Nephron progenitor cell (in vitro differentiated cells): Measurements from ENCODE around the gene POLQ.

Experiments used
- DNase-seq: peaks from one replicate; pipeline ENCODE4 v3.0.0; 2021
- H3K27ac Mint-ChIP-seq: 2 replicates; pipeline ENCODE4 v1.8.0; 2021; ENCODE audit warnings: mild to moderate bottlenecking, moderate library complexity, mixed read lengths
- H3K27me3 Mint-ChIP-seq: 2 replicates; pipeline ENCODE4 v1.8.0; 2021; ENCODE audit warnings: mild to moderate bottlenecking, low read depth, mixed read lengths; ENCODE audit not compliant: poor library complexity
- H3K36me3 Mint-ChIP-seq: 2 replicates; pipeline ENCODE4 v1.8.0; 2021; ENCODE audit warnings: low read depth, mixed read lengths
- H3K4me1 Mint-ChIP-seq: 2 replicates; pipeline ENCODE4 v1.8.0; 2021; ENCODE audit warnings: mixed read lengths
- H3K4me3 Mint-ChIP-seq: 2 replicates; pipeline ENCODE4 v1.8.0; 2021; ENCODE audit warnings: mild to moderate bottlenecking, moderate library complexity, mixed read lengths
- H3K9me3 Mint-ChIP-seq: 2 replicates; pipeline ENCODE4 v1.8.0; 2021; ENCODE audit warnings: mild to moderate bottlenecking, moderate library complexity, mixed read lengths
- TF ChIP-seq, protein P1 (sequence below): fragments of 200-600 bp; sonication (generic); IDR thresholded peaks from 2 replicates; pipeline ENCODE4 v1.5.0; 2021; ENCODE audit warnings: antibody characterized with exemption

The POLQ gene

DNA sequence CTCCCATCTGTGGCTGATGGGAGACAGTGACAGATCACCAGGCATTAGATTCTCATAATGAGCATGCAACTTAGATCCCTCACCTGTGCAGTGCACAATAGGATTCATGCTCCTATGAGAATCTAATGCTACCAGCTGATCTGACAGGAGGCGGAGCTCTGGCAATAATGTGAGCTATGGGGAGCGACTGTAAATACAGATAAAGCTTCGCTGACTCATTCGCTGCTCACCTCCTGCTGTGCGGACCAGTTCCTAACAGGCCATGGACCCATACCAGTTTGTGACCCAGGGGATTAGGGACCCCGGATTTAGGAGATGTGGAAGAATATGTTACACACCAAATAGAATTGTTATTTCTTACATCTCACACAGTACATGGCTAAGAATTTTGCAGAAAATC is 28.7 kb upstream of the POLQ start:
- H3K27me3 Mint-ChIP-seq: no peaks in the 10 kb centered on the region
- H3K36me3 Mint-ChIP-seq: no peaks in the 10 kb centered on the region
- no peak for DNase-seq
- no peaks in the 10 kb centered on the region for H3K4me1 Mint-ChIP-seq
- TF ChIP-seq, protein P1, sequence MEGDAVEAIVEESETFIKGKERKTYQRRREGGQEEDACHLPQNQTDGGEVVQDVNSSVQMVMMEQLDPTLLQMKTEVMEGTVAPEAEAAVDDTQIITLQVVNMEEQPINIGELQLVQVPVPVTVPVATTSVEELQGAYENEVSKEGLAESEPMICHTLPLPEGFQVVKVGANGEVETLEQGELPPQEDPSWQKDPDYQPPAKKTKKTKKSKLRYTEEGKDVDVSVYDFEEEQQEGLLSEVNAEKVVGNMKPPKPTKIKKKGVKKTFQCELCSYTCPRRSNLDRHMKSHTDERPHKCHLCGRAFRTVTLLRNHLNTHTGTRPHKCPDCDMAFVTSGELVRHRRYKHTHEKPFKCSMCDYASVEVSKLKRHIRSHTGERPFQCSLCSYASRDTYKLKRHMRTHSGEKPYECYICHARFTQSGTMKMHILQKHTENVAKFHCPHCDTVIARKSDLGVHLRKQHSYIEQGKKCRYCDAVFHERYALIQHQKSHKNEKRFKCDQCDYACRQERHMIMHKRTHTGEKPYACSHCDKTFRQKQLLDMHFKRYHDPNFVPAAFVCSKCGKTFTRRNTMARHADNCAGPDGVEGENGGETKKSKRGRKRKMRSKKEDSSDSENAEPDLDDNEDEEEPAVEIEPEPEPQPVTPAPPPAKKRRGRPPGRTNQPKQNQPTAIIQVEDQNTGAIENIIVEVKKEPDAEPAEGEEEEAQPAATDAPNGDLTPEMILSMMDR: no peak
- H3K27ac Mint-ChIP-seq: no peak overlapping the region
- H3K9me3 Mint-ChIP-seq: no peaks in the 10 kb centered on the region
- no peak overlapping the region for H3K4me3 Mint-ChIP-seq

DNA sequence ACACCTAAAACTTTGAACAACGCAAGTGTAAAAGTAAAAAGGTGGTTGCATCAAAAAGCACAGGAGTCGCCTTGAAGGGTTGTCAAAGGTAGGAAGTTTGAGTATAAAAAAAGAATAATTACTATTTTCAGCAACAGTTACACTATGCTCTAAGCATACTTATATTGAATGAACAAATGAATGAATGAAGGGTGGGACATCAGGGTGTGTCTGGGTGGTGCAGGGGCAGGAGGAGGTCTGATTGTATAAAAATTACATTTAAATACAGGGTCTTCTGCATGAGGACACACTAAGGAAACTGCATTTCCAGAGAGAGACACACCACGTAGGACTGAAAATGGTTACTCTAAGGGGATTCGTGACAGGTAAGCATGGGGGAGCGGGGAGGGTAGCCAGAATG is 21.9 kb upstream of the POLQ start, which contains the start of gene ARGFX:
TSS of gene ARGFX (plus strand) at position 301 of the 400 bp plus-strand sequence. CDS start 2,765 bp downstream, outside the sequence.
- no peak within 1 kb of the TSS for H3K27ac Mint-ChIP-seq
- no peaks in the 10 kb centered on the region for H3K4me1 Mint-ChIP-seq
- DNase-seq: no peak
- H3K9me3 Mint-ChIP-seq: no peaks in the 10 kb centered on the region
- H3K36me3 Mint-ChIP-seq: no peaks in the 10 kb centered on the region
- TF ChIP-seq, protein P1: no peak
- no peak within 1 kb of the TSS for H3K4me3 Mint-ChIP-seq
- peaks cover 11% of the 10 kb centered on the region for H3K27me3 Mint-ChIP-seq

- H3K9me3 Mint-ChIP-seq: no peaks in the 10 kb centered on the region
- DNase-seq: no peak
- TF ChIP-seq, protein P1: no peak
- H3K4me3 Mint-ChIP-seq: no peak overlapping the region
- no peaks in the 10 kb centered on the region for H3K4me1 Mint-ChIP-seq
- H3K36me3 Mint-ChIP-seq: no peaks in the 10 kb centered on the region
- peaks cover 11% of the 10 kb centered on the region for H3K27me3 Mint-ChIP-seq
- no peak overlapping the region for H3K27ac Mint-ChIP-seq
These were observed 21.0 kb upstream of the POLQ start for GRCh38 chr3:121566773-121567172.

DNA sequence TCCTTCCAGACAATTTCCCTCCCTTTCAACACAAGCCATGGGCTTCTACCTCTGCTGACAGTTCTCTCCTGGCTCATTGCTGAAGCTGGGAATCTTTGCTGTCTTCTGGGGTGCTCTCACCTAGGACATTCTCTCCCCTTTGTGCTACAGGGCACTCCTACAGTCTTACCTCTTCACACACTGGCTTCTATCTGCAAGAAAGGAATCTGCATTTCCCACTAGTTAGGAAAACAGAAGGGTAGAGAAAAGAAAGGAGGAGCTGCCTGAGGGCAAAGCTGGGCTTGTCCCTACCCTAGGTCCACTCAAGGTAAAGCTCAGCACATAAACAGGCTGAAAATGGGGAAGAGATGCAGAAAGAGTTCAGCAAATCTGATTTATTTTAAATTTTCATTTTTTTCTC is 16.4 kb upstream of the POLQ start:
- DNase-seq: no peak
- Mint-ChIP-seq H3K9me3 (peaks cover 4% of the 10 kb centered on the region), H3K4me3 (no peak overlapping the region), H3K27me3 (peaks cover 8% of the 10 kb centered on the region), H3K36me3 (no peaks in the 10 kb centered on the region), H3K4me1 (no peaks in the 10 kb centered on the region), H3K27ac (no peak overlapping the region)
- TF ChIP-seq, protein P1: no peak

DNA sequence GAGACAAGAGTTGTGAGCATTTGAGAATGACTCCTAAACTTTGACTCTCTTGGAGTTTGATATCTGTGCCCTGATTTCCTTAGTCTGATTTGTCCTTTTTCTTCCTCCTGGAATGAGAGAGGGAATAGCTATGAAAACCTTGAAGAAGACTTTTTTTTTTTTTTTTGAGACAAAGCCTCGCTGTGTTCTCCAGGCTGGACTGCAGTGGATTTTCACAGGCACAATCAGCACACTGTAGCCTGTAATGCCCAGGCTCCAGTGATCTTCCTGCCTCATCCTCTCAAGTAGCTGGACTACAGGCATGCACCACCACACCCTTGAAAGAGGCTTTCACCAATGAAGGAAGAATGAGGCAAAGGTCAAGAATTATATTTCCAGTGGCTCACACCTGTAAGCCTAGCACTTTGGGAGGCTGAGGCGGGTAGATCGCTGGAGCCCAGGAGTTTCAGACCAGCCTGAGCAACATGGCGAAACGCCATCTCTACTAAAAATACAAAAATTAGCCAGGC is 11.7 kb upstream of the POLQ start:
- TF ChIP-seq, protein P1: no peak
- no peaks in the 10 kb centered on the region for H3K27me3 Mint-ChIP-seq
- no peak for DNase-seq
- no peak overlapping the region for H3K27ac Mint-ChIP-seq
- no peaks in the 10 kb centered on the region for H3K36me3 Mint-ChIP-seq
- no peak overlapping the region for H3K4me3 Mint-ChIP-seq
- peaks cover 13% of the 10 kb centered on the region for H3K9me3 Mint-ChIP-seq
- H3K4me1 Mint-ChIP-seq: peaks cover 4% of the 10 kb centered on the region

GRCh38 chr3:121552797-121553196 is 7.0 kb upstream of the POLQ start:
- H3K9me3 Mint-ChIP-seq: peaks cover 9% of the 10 kb centered on the region
- H3K36me3 Mint-ChIP-seq: no peaks in the 10 kb centered on the region
- no peak for DNase-seq
- H3K27ac Mint-ChIP-seq: no peak overlapping the region
- H3K27me3 Mint-ChIP-seq: no peaks in the 10 kb centered on the region
- H3K4me3 Mint-ChIP-seq: no peak overlapping the region
- TF ChIP-seq, protein P1: no peak
- H3K4me1 Mint-ChIP-seq: peaks cover 6% of the 10 kb centered on the region
